HG02852 (cell line): ENCODE results near the gene IP6K2.
"Not testable (repeated sequence)": the region's sequence is repeated elsewhere in the genome, so short reads cannot be mapped to it uniquely, and the experiment has no call there.

ENCODE experiments used
- ATAC-seq: cut with Tn5 transposase; IDR thresholded peaks from one replicate; pipeline ENCODE4 v1.9.1; 2021; ENCODE audit warnings: mild to moderate bottlenecking, moderate library complexity; ENCODE audit not compliant: unreplicated experiment

The IP6K2 gene

DNA sequence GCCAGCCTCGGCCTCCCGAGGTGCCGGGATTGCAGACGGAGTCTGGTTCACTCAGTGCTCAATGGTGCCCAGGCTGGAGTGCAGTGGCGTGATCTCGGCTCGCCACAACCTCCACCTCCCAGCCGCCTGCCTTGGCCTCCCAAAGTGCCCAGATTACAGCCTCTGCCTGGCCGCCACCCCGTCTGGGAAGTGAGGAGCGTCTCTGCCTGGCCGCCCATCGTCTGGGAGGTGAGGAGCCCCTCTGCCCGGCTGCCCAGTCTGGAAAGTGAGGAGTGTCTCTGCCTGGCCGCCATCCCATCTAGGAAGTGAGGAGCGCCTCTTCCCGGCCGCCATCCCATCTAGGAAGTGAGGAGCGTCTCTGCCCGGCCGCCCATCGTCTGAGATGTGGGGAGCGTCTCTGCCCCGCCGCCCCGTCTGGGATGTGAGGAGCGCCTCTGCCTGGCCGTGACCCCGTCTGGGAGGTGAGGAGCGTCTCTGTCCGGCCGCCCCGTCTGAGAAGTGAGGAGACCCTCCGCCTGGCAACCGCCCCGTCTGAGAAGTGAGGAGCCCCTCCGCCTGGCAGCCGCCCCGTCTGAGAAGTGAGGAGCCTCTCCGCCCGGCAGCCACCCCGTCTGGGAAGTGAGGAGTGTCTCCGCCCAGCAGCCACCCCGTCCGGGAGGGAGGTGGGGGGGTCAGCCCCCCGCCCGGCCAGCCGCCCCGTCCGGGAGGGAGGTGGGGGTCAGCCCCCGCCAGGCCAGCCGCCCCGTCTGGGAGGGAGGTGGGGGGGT is 16.9 kb upstream of the IP6K2 start:
- ATAC-seq, result not testable (repeated sequence)

DNA sequence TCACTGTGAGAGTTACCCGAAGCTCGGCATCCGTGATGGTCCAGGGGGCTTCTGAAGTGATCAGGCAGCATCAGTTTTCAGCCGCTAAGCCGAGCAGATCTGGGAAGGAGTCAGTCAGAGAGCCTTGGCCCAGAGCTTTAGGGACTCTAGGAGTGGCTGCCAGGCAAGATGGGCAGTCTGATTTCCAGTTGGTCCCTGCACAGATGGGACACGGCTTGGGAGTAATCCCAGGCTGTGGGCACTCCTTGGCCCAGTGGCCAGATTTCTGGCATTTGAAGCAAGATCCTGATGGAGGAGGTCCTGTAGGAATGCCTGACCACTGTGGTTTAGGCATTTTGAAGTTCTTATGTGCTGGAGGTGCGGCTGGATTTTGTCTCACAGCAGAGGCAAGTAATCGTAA is 10.5 kb upstream of the IP6K2 start:
- no peak for ATAC-seq

DNA sequence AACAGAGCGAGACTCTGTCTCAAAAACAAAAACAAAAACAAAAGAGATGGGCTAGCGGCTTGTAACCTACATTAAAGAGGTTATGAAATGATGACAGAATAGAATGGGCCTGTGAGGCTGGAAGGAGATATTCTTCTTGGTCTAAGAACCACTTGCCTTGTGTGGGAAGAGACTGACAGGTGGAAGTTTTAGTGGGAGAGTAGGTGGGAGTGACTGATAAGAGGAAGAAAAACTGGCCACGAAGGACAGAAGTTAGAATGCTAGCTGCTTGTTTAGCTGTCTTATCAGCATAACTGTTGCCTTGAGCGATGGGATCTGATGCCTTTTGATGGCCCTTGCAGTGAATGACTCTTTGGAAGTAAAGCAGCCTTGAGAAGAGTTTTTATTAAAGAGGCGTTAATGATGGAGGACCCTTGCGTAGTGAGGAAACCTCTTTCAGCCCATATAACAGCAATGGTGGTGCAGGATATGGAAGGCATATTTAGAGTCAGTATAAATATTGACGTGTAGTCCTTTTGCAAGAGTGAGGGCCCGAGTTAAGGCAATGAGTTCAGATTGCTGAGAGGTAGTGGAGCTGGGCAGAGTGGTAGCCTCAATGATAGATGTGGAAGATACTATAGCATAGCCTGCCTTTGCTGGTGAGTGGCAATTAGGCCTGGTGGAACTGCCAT is 8.3 kb upstream of the IP6K2 start:
- not testable (repeated sequence) for ATAC-seq

DNA sequence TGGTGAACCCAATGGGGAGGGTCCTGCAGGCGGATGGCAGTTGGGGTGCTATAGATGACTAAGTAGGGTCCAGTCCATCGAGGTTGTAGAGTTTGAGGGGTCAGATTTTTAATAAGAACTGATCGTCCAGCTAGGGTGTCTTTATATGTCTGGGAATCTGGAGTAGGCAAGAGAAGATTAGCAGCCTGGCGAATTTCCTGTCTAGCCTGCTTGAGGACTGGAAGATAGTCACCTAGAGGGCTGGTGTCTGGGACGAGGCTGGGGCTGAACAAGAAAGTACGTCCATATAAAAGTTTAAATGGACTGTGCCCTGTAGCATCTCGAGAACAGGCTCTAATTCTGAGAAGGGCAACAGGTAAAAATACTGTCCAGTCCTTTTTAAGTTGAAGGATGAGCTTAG is 6.7 kb upstream of the IP6K2 start:
- no peak for ATAC-seq

DNA sequence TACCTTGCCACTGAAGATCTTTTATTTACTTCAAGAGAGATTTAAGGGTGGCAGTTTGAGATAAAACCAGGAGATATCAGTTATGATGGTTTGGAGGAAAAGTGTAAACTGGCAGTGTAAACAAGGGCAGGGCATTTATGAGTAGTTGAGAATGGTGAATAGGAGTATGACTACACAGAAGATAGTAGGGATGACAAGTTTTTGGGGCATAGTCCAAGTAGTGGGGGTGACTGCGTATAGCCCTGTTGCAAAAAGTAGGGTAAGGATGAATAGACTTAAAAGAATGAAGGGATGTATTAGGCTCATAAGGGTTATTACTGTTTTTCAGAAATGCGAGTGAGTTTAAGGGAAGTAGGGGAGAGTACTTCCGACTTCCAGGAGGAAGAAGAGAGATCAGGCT is 6.3 kb upstream of the IP6K2 start:
- not testable (repeated sequence) for ATAC-seq

DNA sequence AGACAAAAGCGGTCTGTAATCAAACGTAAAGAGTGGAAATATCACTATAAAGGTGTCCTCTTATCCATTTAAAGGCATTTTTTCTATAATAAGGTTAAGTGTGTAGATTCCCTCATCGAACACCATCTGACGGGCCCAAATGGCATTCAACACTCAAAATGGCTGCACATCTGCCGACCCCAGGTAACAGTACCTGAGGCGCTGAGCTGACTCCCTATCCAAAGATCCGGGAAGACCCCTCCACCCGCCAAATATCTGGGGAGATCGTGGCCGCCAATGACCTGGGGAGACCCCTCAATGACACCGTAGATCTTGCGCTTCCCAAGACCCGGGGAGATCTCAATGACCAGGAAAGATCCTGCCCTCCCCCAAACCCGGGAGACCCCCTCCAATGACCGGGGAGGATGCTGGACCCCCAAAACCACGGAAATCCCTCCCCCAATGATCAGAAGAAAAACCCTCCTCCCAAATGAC is 476 bp downstream of the IP6K2 start:
- ATAC-seq, result no peak

DNA sequence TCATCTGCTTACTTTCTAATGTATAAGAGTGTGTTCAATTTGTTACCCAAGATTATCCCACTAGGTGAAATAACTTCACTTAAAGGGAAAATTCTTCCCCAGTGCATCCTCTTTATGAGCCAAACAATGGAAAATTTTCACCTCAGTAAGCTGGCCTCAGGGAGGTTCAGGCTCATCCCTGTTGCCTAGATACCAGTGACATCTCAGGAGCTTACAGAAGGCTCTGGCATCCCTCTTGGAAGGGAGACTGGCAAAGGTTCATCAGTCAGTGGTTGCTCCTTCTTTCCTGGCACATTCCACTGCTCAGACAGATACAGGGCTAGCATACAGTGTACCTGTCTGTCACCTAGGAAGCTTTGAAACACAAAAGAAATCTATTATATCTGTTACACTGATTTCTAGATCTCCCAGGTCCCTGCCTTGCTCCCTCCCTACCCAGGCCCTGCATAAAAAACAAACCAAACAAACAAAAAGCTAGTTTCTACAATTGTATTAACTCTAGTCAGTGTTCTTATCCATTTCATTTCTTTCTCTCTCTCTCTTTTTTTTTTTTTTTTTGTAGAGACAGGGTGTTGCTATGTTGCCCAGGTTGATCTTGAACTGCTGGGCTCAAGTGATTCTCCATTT is 1.7 kb downstream of the IP6K2 start:
- no peak for ATAC-seq

DNA sequence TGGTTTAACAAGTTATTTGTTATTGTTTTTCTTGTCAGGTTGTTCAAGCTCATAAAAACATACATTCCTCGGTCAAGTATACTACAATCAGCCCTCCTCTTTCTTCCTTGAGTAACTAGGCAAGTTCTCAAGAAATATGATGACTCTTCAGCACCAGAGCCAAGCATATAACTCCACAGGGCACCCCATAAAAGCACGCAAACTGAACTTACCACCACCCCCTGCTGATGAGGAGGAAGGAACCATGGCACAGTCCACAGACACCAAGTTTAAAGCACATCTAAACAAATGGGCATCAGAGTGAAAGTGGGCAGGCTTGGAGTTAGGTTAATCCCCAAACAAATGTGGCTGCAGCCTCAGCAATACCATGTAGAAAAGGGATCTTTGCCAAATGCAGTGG is 5.3 kb downstream of the IP6K2 start:
- no peak for ATAC-seq

DNA sequence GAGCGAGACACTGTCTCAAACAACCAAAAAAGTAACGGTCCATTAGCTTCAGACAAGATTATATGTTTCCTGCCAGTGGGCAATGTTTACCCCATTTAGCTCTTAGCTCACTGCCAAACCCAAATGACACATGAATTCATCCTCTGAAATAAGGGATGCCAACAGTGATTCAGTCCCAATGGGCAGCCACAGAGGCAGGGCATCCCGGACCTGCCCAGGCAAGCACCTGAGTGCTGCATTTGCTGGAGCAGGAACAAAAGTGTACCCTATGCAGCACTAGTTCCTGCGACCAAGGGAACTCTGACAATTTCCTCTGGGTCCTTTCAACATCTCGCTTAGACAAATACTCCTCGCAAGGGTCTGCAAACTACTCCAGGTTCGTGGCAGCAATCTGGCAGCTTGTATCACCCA is 8.0 kb downstream of the IP6K2 start:
- no peak for ATAC-seq

DNA sequence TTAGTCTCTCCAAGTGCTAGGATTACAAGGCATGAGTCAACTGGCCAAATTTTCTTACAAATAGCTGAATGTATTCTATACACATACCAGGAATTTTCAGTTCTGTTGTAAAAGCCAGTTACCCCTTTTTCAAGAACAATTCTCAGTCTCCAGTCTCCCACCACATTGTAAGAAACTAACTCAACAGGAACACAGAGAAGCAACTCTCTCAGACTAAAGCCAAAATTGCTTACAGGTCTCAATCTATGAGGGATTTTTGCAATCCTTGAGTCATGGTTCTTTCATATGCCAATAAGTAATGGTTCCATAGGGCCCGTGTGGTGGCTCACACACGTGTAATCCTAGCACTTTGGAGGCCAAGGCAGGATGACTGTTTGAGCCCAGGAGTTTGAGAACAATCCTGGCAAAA is 8.5 kb downstream of the IP6K2 start:
- ATAC-seq, result no peak

DNA sequence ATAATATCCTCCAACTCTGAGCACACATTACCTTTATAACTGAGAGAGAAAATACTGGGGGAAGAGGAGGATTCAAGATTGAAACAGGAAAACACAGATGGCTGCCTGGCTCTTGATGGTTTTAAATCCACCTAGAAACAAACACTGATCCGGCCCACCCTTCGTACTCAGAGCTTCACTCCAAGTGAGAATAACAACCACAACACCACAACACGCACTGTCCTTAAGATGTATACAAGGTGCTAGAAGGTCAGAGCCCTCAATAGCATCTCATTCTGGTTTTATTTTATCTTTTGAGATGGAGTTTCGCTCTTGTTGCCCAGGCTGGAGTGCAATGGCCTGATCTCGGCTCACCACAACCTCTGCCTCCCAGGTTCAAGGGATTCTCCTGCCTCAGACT is 9.9 kb downstream of the IP6K2 start:
- no peak for ATAC-seq

DNA sequence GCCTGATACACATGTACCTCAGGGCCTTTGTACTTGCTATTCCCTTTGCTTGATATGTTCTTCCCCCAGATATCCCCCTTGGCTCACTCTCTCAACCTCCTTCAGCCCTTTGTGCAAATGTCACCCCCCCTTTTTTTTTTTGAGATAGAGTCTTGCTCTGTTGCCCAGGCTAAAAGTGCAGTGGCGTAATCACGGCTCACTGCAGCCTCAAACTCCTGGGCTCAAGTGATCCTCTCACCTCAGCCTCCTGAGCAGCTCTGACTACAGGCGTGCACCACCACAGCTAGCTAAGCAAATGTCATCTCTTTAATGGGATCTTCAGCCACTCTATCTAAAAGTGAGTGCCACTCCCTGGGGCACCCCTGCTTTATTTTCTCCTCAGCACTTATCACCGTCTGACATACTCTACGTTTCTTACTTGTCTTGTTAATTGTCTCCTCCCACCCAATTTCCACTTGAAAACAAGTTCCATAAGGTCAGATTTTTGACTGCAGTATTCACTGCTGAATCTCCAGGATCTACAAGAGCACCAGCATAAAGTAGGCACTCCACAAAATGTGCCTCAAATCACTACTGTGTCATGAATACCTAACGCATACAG is 14.6 kb downstream of the IP6K2 start:
- ATAC-seq, result no peak

DNA sequence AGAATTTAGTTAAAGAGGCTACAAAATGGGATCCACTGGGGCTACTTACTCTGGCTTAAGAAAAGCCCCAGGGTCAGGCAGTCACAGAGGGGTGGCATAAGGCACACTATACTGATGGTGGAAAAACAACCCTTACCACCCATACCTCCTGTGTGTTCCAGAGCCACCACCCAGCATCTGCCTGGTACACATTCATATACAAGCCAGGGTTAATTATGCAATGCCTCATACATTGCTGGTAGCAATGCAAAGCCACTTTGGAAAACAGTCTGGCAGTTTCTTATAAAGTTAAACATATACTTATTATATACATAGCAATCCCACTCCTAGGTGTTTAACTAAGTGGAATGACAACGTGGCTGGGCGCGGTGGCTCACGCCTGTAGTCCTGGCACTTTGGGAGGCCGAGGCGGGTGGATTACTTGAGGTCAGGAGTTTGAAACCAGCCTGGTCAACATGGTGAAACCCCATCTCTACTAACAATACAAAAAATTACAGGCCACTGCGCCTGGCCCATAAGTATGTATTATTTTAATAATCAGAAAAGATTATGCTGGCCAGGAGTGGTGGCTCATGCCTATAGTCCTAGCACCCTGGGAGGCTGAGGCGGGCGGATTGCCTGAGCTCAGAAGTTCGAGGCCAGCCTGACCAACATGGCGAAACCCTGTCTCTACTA is 16.2 kb downstream of the IP6K2 start:
- no peak for ATAC-seq

DNA sequence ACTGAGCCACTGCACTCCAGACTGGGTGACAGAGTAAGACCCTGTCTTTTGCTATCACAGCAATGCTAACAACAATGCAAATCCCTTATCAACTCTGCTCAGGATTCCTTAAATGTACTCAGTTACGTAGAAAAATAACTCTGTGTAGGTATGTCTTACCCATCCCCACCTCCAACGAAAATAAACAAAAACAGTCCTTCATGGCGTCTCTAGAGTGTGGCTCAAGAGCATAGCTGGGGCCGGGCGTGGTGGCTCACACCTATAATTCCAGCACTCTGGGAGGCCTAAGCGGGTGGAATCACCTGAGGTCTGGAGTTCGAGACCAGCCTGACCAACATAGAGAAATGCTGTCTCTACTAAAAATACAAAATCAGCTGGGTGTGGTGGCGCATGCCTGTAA is 18.1 kb downstream of the IP6K2 start:
- no peak for ATAC-seq

DNA sequence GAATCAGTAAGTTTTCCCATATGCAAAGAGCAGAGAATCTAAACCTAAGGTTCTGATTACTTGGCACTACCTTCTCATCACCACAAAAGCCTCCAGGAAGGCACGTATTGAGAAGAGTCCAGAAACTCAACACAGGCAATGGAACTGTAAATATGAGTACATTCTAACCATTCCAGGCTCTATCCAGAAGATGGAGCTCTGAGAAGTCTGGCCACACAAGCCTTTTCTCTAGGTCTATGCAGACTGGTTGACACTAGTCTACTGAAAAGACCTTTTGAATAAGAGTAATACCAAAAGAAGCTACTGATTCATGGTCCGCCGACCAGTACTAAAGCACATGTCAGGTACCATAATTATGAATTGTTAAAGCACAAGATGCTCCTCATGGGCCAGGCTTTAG is 19.1 kb downstream of the IP6K2 start:
- ATAC-seq, result no peak

DNA sequence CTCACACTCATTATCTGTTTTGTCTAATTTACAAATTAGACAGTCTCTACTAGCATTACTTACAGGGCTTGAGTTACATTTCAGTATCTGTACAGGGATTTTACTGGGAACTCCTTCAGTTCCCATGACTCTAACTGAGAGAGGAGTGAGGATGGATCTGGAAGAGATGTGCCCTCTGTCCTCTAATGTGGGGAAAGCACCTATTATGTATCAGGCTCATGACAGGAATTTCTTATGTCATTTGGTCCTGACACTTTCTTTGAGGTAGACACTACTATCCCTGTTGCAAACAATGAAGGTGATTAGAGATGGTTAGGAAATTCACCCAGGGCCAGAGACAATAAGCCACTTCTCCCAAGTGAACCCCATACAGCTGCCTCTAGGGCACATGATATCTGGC is 20.4 kb downstream of the IP6K2 start:
- no peak for ATAC-seq

DNA sequence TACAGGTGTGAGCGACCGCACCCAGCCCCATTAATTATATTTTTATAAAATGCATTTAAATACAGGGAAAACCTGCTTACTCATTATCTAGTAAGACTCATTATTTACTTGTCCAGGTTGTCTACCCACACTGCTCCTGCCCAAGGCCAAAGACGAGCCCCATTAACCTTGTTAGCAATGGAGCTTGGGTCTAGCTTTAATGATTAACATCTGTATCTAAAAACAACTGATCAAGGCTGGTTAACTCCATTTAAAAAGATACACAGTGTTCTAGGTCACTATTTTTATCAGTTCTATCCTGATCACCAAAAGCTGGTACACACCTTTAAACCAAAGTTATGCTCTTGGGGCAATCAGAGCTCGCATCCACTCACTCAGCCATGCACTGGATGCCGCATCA is 20.9 kb downstream of the IP6K2 start:
- ATAC-seq, result no peak

DNA sequence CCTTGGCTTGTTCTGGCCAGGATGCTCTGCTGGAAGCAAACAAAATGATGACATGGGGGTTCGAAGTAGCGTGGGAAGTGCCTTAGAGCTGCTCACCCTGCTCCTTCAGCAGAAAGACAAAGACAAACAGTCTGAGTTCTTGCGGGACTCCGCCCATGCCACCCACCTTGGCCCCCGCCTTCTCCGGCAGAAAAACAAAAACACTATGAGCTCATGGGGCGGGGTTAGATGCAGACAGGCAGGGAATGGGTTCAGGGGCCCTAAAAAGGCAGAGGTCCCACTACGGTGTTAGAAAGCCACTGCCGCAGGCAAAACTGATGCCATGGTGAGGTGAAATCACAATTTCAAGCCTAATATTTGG is 21.6 kb downstream of the IP6K2 start:
- no peak for ATAC-seq

DNA sequence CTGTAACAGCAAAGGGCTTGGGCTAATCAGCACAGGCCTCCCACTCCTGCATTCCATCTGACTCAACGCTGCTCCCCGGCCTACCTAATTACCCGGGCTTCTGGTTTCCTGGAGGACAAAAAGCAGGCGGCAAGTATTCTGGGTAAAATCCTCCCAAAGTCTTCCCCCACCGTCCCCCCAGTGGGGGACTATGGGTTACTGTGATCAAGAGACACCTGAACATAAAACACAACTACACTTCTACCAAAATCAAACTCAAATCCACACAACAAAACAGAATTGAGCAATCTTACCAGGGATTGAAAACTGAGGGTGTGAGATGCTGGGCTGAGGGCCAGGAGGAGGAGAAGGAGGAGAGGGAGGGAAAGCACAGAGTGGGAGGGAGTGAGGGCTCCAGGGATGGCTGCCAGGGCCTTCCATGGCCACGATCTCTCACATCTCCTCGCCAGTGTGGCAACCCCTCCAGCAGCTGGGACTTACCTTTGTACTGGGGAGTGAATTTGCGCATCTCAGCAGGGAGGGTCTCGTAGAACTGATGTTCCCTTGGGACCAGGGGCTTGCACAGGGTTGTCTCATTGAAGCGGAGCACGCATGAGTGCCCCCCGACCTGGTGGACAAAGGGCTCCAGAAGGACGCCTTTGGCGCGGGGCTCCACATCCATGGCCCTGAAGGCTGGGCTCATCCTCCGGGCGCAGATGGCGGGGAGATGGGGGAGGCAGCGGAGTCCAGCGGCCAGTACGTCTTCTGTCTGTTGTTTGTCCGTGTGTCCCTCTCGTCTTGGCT is 22.2 kb downstream of the IP6K2 start:
- no peak for ATAC-seq

DNA sequence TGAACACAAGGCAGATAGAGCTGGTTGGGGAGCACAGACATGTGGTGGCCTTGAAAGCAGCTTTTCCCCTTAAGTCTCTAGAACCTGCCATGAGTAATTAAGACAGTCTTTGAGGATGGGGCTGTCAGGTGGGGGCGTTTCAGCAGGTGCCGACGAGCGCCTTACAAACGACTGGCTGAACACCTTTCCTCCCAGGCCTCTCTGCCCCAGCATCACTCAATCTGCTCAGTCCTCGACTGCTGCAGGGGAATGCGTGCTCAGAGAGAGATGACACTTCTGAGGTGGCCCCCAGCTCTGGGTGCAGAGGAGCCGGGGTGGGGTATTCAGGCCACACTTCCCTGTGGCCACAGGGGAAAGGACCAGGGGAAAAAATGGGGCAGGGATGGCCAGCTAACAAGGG is 23.2 kb downstream of the IP6K2 start:
- no peak for ATAC-seq
